A204.1 (cell line): ENCODE results near the gene SLAMF6.
"Not testable (repeated sequence)": the region's sequence is repeated elsewhere in the genome, so short reads cannot be mapped to it uniquely, and the experiment has no call there.

Experiments
- FAIRE-seq: peaks from 2 replicates; lab custom pipeline; 2012; peaks lifted over from hg19 to GRCh38; lab: Jason Lieb, UNC

Gene SLAMF6

GRCh38 chr1:160522622-160523345 lies at the start of gene SLAMF6:
TSS of gene SLAMF6 (minus strand) at chr1:160523255. CDS start at chr1:160523192, 63 bp downstream.
- no peak for FAIRE-seq

DNA sequence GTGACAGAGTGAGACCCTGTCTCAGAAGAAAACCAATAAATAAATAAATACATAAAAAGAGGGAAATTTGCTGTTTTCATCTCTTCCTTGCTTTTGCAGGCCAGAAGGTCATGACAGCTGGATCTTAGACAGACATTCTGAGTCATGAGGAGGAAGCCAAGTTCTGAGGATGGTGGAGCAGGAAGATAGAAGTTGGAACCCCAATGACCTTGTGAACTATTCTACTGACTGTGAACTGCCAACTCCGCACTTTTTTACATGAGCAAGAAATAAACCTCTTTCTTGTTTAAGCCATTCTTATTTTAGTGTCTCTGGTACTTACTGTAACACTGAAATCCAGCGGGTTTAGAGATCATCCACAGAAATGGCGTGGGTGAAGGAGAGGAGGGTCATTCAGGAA lies 47.8 kb upstream of the SLAMF6 start:
- FAIRE-seq: no peak

GRCh38 chr1:160569806-160570205 lies 46.8 kb upstream of the SLAMF6 start:
- FAIRE-seq: no peak

- no peak for FAIRE-seq
Observed at GRCh38 chr1:160567858-160568682, 45.0 kb upstream of the SLAMF6 start.

GRCh38 chr1:160567341-160567740 lies 44.3 kb upstream of the SLAMF6 start:
- FAIRE-seq: no peak

- FAIRE-seq: no peak
Observed at GRCh38 chr1:160565564-160565963, 42.5 kb upstream of the SLAMF6 start.

DNA sequence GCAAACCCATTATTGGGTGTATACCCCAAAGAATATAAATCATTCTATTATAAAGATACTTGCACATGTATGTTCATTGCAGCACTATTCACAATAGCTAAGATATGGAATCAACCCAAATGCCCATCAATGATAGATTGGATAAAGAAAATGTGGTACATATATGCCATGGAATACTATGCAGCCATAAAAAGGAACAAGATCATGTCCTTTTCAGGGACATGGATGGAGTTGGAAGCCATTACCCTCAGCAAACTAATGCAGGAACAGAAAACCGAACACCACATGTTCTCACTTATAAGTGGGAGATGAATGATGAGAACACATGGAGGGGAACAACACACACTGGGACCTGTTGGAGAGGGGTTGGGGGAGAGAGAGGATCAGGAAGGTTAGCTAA lies 40.2 kb upstream of the SLAMF6 start:
- FAIRE-seq: not testable (repeated sequence)

- FAIRE-seq: not testable (repeated sequence)
Observed at GRCh38 chr1:160562745-160563144, 39.7 kb upstream of the SLAMF6 start.

DNA sequence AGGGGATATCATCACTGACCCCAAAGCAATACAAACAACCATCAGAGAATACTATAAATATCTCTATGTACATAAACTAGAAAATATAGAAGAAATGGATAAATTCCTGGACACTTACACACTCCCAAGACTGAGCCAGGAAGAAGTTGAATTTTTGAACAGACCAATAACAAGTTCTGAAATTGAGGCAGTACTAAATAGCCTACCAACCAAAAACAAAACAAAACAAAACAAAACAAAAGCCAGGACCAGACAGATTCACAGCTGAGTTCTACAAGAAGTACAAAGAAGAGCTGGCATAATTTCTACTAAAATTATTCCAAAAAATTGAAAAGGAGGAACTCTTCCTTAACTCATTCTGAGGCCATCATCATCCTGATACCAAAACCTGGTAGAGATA lies 37.8 kb upstream of the SLAMF6 start:
- no peak for FAIRE-seq

DNA sequence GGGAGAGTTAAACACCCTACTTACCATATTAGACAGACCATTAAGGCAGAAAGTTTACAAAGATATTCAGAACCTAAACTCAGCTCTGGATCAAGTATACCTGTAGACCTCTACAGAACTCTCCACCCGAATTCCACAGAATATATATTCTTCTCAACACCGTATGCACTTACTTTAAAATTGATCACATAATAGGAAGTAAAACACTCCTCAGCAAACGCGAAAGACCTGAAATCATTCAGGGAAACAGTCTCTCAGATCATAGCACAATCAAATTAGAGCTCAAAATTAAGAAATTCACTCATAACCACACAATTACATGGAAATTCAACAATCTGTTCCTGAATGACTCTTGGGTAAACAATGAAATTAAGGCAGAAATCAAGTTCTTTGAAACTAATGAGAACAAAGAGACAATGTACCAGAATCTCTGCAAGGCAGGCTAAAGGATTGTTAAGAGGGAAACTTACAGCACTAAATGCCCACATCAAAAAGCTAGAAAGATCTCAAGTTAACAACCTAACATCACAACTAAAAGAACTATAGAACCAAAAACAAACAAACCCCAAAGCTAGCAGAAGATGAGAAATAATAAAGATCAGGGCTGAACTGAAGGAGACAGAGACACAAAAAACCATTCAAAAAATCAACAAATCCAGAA lies 37.1 kb upstream of the SLAMF6 start:
- no peak for FAIRE-seq

- not testable (repeated sequence) for FAIRE-seq
Observed at GRCh38 chr1:160559437-160559836, 36.4 kb upstream of the SLAMF6 start.

DNA sequence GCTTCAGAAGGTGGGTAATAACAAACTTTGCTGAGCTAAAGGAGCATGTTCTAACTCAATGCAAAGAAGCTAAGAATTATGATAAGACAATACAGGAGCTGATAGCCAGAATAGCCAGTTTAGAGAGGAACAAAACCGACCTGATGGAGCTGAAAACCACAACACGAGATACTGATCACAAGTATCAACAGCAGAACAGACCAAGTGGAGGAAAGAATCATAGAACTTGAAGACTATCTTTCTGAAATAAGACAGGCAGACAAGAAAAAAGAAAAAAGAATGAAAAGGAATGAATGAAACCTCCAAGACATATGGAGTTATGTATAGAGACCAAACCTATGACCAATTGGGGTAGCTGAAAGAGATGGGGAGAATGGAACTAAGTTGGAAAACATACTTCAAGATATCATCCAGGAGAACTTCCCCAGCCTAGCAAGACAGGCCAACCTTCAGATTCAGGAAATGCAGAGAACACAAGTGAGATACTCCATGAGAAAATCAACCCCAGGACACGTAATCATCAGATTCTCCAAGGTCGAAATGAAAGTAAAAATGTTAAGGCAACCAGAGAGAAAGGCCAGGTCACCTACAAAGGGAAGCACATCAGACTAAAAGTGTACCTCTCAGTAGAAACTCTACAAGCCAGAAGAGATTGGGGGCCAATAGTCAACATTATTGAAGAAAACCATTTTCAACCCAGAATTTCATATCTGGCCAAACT lies 35.8 kb upstream of the SLAMF6 start:
- no peak for FAIRE-seq

GRCh38 chr1:160553778-160554177 lies 30.7 kb upstream of the SLAMF6 start:
- FAIRE-seq: no peak

DNA sequence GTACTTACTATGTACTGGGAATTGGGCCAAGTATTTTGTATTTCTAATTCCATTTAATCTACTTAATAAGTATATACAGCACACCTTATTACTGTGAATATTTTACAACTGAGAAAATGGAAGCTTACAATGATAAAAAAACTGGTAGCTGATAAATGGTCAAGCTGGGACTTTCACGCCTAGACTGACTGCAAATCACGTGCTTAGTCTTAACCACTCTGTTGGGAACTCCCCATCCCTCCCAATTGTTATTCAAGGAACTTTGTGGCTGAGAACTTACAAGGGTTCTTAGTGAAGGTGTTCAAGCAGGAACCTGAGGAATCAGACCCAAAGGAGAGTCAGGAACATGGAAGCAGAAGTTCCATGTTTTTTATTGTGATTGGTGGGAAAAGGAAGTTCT lies 29.4 kb upstream of the SLAMF6 start:
- no peak for FAIRE-seq

DNA sequence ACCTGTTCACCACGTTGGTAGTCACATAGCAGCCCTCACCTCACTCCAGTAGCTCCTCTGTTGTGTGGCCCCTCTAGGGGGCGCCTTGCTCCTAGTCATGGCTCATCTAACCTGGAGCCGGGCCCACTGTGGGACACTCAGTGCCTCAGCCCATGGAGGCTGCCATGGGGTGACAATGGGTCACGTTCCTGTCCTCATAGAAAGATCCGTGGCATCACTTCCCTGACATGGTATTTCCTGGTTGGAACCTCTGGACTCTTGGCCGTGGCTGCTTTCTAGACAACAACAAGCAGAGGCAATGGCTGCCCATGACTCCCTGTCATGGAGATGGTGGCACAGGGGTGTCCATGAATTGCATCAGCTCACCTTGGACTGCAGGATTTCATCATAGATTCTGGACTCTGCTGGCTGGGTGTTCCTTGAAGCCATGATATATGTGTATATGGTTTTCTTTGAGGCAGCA lies 27.5 kb upstream of the SLAMF6 start:
- FAIRE-seq: no peak

DNA sequence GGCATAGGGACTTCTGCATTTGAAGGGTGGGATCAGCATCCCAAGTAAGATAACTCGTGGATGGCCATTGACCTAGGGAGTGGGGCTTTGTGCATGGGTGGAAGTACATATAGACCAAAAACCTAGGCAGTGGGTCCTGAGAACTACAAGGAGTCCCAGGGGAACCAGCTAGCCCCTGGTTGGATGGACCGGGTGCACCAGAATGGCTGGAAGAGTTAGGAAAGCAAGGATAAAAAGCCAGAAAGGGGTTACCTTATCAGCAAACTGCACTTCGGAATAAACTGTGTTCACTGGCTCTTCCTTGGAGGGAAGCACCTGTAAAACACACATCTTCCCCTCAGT lies 26.6 kb upstream of the SLAMF6 start:
- no peak for FAIRE-seq

- FAIRE-seq: no peak
Observed at GRCh38 chr1:160548960-160549664, 26.1 kb upstream of the SLAMF6 start.

DNA sequence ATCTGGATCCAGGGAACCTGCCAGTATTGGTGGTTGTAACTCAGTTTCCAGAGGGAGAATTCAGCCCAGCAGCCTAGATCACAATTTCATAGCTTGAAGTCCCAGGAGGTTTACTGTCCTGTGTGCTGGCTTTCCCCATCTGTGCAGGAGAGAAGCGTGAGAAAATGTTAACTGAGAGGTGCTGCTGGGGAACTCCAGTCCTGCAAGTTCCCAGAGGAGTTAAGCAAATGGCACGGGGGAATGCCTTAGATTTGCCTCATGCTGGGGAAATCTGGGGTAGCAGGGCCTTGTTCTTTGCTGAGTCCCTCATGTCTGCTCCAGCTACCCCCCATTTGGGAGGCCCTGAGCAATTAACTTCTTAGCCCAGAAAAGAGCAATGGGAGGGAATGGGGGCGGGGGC lies 25.1 kb upstream of the SLAMF6 start:
- no peak for FAIRE-seq

DNA sequence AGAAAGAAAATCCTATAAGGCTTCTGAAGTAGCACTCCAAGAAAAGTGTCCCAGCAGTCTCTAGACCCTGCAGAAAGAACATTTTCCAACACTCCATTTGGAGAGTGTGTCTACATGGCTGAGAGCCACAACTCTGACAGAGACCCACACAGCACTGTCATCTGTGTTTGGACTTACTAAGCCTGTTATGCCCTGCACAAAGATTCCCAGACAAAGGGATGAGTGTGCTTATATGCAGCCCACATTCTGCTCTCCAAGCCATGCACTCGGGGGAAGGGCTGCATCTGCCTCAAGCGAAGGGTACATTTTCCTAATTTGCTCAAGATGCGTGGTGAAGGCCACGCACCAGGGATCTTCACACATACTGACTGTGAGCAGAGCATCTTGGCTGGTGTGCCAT lies 24.4 kb upstream of the SLAMF6 start:
- FAIRE-seq: no peak

- FAIRE-seq: no peak
Observed at GRCh38 chr1:160546942-160547341, 23.9 kb upstream of the SLAMF6 start.

DNA sequence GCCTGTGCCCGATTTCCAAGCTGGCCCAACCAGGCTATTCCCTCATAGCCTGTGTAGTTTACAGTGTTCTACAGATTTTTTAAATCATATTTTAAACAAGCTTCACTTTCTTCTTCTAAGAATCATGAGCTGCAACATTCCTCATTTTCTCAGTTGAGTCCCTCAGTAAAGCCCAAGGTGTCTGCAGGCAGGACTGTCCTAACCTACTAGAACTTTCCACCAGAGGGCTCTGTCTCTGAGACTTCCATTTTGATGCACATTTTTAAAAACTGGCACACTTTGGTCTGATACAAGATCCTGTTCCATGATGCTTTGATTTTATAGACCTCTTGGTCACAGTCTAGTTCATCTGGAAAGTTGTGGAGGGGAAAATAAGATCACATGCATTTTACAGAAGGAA lies 21.6 kb upstream of the SLAMF6 start:
- peak; percentile 21 for FAIRE-seq
